MM.1S (cell line): ENCODE data around the gene DLX6.

Source experiments
- CTCF ChIP-seq: fragments of 300-600 bp; sonication (generic); IDR thresholded peaks from 2 replicates; pipeline ENCODE4 v1.5.1; 2016; ENCODE audit warnings: antibody characterized with exemption, low read length, mixed read lengths
- EZH2 ChIP-seq: fragments of 300-600 bp; sonication (generic); optimal IDR thresholded peaks from 2 replicates; pipeline ENCODE3; 2017; ENCODE audit warnings: low read depth, mild to moderate bottlenecking, antibody characterized with exemption, low read length, mixed read lengths
- EZH2phosphoT487 ChIP-seq: fragments of 300-600 bp; sonication (generic); IDR thresholded peaks from 2 replicates; pipeline ENCODE4 v1.6.1; 2018; ENCODE audit warnings: antibody characterized with exemption, low read length

- TF ChIP-seq CTCF: no peak
- TF ChIP-seq EZH2: no peak
- no peak for TF ChIP-seq EZH2phosphoT487
Observed at GRCh38 chr7:97001656-97002554, 3.4 kb upstream of the DLX6 start.
